GM12872 (cell line): ENCODE measurements around the gene ZNF652.

Experiments
- TF ChIP-seq, protein P1 (sequence below): IDR thresholded peaks from 3 replicates; pipeline ENCODE4 v1.5.1; 2011; ENCODE audit warnings: low read depth, mild to moderate bottlenecking, low read length, moderate library complexity; ENCODE audit not compliant: insufficient read depth

The ZNF652 gene

DNA sequence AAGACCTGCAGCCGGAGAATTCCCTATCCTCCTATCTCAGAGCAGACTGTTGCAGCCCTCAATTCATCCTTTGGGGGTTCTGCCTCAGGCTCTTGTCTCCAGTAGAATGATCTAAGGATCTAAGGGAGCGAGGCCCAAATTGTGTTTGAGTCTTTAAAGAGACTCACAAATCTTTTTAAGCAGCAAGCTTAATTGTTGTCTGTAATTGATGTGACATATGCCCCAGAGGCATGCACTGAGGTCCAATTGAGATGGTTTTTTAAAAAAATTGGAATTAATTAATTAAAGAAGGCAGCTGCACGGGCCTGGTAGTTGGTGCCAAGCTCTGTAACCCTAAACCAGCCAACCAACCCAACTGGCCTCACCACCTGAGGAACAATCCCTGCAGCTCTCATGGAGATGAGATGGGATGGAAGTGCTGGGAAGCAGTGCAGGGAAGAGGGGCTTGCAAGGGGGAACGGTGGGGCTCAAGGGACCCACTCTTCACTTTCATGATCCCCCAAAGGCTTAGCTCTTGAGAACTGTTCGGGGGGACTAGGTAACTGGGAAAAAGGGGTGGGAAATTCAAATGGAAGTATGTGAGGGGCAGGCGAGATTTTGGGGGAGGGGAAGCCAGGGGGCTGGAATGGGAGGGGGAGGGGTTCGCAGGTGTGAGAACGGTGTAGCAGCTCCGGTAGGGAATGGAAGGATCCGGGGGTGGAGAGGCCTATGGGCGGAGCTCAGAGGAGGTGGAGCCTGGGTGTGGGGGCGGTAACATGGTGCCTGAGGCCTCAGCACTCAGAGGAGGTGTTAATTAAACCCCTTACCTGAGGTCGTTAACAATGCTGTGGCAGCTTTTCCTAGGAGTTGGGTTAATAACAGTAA lies 9.2 kb upstream of the ZNF652 start:
- TF ChIP-seq, protein P1, sequence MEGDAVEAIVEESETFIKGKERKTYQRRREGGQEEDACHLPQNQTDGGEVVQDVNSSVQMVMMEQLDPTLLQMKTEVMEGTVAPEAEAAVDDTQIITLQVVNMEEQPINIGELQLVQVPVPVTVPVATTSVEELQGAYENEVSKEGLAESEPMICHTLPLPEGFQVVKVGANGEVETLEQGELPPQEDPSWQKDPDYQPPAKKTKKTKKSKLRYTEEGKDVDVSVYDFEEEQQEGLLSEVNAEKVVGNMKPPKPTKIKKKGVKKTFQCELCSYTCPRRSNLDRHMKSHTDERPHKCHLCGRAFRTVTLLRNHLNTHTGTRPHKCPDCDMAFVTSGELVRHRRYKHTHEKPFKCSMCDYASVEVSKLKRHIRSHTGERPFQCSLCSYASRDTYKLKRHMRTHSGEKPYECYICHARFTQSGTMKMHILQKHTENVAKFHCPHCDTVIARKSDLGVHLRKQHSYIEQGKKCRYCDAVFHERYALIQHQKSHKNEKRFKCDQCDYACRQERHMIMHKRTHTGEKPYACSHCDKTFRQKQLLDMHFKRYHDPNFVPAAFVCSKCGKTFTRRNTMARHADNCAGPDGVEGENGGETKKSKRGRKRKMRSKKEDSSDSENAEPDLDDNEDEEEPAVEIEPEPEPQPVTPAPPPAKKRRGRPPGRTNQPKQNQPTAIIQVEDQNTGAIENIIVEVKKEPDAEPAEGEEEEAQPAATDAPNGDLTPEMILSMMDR: no peak

DNA sequence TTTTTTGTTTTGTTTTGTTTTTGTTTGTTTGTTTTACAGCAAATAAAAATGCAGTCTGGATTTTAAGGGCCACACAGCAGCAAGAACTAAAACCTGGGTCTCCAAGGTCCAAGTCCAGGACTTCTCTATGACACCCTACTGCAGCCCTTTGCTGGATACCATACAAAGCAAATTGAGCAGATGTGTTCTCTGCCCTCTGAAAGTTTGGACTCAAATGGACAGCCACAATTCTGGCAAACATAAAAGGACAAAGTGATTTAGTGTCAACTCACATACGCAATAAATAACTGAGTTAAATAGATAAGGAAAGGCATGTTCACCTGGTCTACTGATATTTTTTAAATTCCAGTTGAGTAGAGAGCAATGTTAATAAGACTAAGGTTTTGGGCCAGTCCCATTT lies 7.7 kb upstream of the ZNF652 start:
- TF ChIP-seq, protein P1: no peak

DNA sequence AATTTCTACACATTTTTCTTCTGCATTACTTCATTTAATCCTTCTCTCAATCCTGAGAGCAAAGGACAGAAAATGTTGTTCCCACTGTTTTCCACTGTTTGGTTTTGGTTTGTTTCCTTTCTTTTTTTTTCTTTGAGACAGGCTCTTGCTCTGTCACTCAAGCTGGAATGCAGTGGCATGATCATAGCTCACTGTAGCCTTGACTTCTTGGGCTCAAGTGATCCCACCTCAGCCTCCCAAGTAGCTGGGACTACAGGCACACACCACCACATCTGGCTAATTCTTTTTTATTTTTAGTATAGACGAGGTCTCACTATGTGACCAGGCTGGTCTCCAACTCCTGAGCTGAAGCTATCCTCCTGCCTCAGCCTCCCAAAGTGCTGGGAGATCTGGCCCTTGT lies 7.0 kb upstream of the ZNF652 start:
- TF ChIP-seq, protein P1: no peak

DNA sequence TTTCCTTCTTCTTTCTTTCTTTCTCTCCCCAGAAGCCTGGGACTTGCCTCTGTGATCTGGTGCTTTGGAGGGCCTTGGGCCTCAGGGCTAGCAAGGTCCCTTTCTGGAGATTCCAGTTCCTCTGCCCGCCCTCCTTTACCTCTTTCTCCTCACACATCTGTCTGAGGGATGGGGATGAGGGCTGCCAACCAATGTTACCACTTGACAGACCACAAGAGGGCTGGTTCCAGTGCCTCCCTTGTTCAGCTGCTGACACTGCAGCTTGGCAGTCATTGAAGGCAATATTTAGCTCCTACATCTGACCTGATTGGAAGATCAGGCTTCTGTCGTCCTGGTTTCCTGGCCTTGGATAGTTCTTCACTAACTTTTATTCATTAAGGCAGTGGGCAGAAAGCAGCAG lies 3.6 kb upstream of the ZNF652 start:
- TF ChIP-seq, protein P1: peak; percentile 31; the same call in 1 of the 3 replicates

DNA sequence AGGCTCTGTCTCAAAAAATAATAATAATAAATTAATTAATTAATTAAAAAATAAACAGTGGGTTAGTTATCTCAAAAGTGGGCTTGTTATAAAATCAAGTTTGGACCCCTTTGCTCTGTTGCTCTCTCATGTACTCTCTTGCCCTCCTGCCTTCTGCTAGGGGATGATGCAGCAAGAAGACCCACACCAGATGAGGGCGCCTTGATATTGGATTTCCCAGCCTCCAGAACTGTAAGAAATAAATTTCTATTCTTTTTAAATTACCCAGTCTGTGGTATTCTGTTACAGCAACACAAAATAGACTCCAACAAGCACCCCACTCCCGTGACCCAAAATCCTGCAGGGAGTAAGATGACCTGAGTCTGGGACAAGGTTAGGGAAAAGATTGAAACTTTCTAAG lies 2.1 kb upstream of the ZNF652 start:
- TF ChIP-seq, protein P1: no peak

DNA sequence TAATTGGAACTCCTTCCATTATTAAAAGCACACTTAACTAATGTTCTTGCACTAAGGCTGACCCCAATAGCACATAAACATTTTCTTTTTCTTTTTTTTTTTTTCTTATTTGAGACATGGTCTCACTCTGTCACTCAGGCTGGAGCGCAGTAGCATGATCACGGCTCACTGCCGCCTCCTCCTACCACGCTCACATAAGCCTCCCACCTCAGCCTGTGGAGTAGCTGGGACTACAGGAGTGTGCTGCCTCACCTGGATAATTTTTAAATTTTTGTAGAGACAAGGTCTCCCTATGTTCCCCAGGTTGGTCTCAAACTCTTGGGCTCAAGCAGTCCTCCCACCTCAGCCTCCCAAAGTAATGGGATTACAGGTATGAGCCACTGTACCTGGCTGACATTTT lies 1.2 kb upstream of the ZNF652 start:
- TF ChIP-seq, protein P1: no peak

DNA sequence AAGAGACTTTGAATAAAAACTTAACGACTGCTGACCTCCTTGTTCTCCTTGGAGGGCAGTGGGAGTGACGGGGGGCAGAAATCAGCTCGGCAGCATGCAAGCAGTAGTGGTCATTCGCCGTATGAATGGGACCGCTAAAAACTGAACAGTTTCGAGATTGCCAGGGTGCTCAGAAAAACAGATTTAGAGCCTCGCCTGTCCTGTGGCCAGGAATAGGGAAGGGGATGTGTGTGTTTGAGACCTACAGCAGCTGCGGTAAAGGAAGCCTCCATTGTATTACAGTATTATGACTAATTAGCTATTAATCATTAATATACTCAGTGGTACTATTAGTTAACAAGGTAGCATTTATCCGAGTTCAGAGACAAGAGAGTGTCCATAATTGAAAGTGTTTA lies 670 bp upstream of the ZNF652 start:
- TF ChIP-seq, protein P1: no peak
